ENCODE data around the gene RNF123. TPM values are rescaled to one million over a fixed set of nuclear protein-coding genes. Genes with fewer than 3 reads are reported as not detected.

The RNF123 gene
- total RNA-seq, 6 experiments from 2014 or later, result 32.4 to 48.3 (median 39.9) TPM

DNA sequence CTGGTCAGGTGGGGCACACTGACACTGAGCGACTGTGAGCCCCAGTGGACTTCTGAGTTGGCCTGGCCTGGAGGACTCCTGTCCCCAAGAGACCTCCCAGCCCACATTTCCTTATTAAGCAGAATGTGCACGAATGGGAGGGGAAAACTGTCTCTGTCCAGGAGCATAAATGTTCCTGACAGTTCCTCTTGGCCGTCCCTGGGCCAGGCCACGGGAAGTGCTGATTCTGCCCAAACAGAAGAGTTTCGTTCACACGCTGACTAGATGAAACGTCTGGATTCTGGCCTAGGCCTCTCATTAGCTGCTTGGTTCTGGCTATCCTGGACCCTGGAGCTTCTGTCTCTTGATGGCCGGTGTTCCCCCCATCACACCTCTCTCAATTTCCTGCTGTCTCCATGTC, 44.7 kb upstream of the RNF123 start:
- TF ChIP-seq POLR2A (IDR thresholded peaks at IDR 0.05), result no peak
- WGBS (ENCODE audit: insufficient coverage, low coverage, low lambda C conversion rate, missing lambda C conversion rate), result 81% methylated on average over 6 of the region's 8 CpGs
- no peaks in the 10 kb centered on the region for H3K27me3 ChIP-seq

DNA sequence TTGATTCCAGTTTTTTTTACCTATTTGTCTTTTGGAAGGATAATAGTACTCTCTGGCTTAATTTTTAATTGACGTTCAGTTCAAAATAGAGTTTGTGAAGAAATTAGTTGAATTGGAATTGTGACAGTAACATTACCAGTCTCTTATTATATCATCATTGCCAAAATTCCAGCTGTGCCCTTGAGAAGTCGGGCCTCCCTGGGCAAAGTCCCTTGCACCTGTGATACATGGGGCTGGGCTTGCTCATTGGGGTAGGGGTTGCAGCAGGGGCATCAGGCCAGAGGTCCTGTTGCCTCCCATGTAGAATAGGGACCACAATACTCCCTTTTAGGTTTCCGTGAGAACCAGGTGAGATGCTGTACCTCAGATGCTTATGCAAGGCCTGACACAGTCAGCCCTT, 43.1 kb upstream of the RNF123 start:
- H3K4me3 ChIP-seq, result no peak overlapping the region
- WGBS (ENCODE audit: insufficient coverage, low coverage, low lambda C conversion rate, missing lambda C conversion rate), result 19% methylated on average over 2 of the region's 3 CpGs
- TF ChIP-seq POLR2A (IDR thresholded peaks at IDR 0.05), result no peak
- TF ChIP-seq, protein P1, sequence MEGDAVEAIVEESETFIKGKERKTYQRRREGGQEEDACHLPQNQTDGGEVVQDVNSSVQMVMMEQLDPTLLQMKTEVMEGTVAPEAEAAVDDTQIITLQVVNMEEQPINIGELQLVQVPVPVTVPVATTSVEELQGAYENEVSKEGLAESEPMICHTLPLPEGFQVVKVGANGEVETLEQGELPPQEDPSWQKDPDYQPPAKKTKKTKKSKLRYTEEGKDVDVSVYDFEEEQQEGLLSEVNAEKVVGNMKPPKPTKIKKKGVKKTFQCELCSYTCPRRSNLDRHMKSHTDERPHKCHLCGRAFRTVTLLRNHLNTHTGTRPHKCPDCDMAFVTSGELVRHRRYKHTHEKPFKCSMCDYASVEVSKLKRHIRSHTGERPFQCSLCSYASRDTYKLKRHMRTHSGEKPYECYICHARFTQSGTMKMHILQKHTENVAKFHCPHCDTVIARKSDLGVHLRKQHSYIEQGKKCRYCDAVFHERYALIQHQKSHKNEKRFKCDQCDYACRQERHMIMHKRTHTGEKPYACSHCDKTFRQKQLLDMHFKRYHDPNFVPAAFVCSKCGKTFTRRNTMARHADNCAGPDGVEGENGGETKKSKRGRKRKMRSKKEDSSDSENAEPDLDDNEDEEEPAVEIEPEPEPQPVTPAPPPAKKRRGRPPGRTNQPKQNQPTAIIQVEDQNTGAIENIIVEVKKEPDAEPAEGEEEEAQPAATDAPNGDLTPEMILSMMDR (IDR thresholded peaks at IDR 0.05), result no peak
- H3K4me1 ChIP-seq, result peaks cover 0 to 9% (median 0%) of the 10 kb centered on the region in 4 donors
- no peak overlapping the region for H3K27ac ChIP-seq
- H3K36me3 ChIP-seq, result no peaks in the 10 kb centered on the region
- intact Hi-C loops (cut with DNase I), result no loop called here
- peak in 3 of 4 donors; percentile 8 to 50 (median 43) for ATAC-seq
- no peak for DNase-seq
- no peaks in the 10 kb centered on the region for H3K27me3 ChIP-seq
- H3K9me3 ChIP-seq, result no peaks in the 10 kb centered on the region

More for the DNA sequence above, 44.7 kb upstream of the RNF123 start:
- no peak for DNase-seq
- peak in 3 of 4 donors; percentile 11 to 69 (median 23) for ATAC-seq
- Histone ChIP-seq H3K4me3 (no peak overlapping the region), H3K4me1 (peaks cover 0 to 9% (median 0%) of the 10 kb centered on the region in 4 donors), H3K27ac (no peak overlapping the region), H3K9me3 (no peaks in the 10 kb centered on the region), H3K36me3 (no peaks in the 10 kb centered on the region)
- intact Hi-C loops (cut with DNase I), result no loop called here

DNA sequence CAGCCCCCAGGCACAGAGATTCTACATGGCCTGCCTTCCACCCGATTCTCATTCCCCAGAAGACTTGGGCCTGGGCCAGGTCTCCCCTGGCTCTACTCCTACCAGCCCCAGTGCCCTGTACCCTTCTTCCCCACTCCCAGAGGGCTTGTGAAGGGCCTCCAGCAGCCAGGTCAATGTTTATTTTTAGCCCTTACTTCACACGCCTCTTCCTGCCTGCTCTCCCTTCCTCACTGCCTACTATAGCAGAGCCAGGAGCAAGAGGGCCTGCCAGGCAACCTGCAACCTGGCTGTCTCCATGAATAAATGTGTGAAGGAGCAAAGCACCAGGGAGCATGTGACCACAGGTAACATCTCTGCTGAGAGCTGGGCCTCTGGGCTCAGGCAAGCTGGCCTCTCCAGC, 41.6 kb upstream of the RNF123 start:
- intact Hi-C loops (cut with DNase I), result no loop called here

DNA sequence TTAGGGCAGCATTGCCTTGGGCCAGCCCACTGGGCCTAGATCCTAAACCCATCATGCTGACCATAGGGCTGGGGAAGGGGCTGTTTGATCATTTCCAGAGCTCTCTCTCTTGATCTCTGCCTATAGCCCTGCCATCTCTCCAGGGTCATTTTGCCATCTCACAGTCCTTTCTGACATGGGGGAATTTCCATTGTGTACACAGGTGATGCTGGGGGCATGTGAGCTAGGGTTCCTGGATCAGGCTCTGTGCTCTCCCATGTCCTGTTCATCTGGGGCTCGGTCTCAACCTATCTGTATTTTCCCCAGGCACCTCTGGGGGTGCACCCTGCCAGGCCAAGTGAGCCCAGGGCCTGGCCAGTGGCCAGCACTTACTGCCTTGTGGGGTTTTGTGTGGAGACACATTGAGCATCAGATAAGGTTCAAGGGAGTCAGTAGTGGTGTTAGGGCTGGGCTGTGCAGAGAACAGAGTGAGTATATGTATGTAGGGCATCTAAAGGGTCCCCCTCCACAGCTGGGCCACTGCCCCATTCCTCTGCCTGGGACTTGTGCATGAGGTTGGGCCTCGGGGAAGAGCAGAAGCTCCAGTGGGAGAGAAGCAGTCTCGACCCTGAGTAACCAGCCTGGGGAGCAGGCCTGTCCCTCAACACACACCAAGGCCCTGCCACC, 40.9 kb upstream of the RNF123 start:
- intact Hi-C loops (cut with DNase I), result no loop called here
- no peaks in the 10 kb centered on the region for H3K36me3 ChIP-seq
- H3K4me3 ChIP-seq, result no peak overlapping the region
- H3K9me3 ChIP-seq, result no peaks in the 10 kb centered on the region
- no peak overlapping the region for H3K27ac ChIP-seq
- no peaks in the 10 kb centered on the region for H3K27me3 ChIP-seq
- ATAC-seq (no peak), DNase-seq (no peak)
- WGBS (ENCODE audit: insufficient coverage, low coverage, low lambda C conversion rate, missing lambda C conversion rate), result 71% methylated on average over 1 of the region's 3 CpGs
- no peak for TF ChIP-seq POLR2A (IDR thresholded peaks at IDR 0.05)
- TF ChIP-seq, protein P1 (IDR thresholded peaks at IDR 0.05), result no peak
- H3K4me1 ChIP-seq, result peaks cover 0 to 9% (median 0%) of the 10 kb centered on the region in 4 donors

More for the DNA sequence above, 41.6 kb upstream of the RNF123 start:
- peaks cover 0 to 9% (median 0%) of the 10 kb centered on the region in 4 donors for H3K4me1 ChIP-seq
- TF ChIP-seq, protein P1 (IDR thresholded peaks at IDR 0.05), result no peak
- no peak for TF ChIP-seq POLR2A (IDR thresholded peaks at IDR 0.05)
- no peak overlapping the region for H3K4me3 ChIP-seq
- H3K36me3 ChIP-seq, result no peaks in the 10 kb centered on the region
- peak in 3 of 4 donors; percentile 16 to 42 (median 28) for ATAC-seq
- H3K27ac ChIP-seq, result no peak overlapping the region
- H3K27me3 ChIP-seq, result no peaks in the 10 kb centered on the region
- H3K9me3 ChIP-seq, result no peaks in the 10 kb centered on the region
- no peak for DNase-seq
- WGBS (ENCODE audit: insufficient coverage, low coverage, low lambda C conversion rate, missing lambda C conversion rate), result 20% methylated on average over 1 of the region's 2 CpGs

DNA sequence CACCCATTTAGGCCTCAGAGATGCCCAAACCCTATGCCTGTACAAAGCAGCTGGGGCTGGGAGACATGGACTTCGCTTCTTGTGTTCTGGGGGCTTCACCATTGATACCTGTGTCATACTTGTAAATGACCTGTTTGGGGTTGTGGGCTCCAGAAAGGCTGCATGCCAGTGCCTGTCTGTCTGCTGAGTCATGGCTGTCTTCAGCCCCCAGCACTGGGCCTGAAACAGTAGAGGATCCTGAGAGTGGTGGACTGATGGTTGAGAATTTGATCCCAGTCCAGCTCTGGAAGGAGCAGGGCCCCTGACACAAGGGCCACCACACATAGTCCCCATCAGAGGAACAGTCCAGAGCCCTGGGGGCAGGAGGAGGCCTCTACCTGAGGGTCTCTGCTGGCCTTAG, 39.8 kb upstream of the RNF123 start:
- ATAC-seq (no peak), DNase-seq (no peak)
- TF ChIP-seq, protein P1 (IDR thresholded peaks at IDR 0.05), result no peak
- TF ChIP-seq POLR2A (IDR thresholded peaks at IDR 0.05), result no peak
- no CpG with 5 or more reads among the region's 1 CpG for WGBS (ENCODE audit: insufficient coverage, low coverage, low lambda C conversion rate, missing lambda C conversion rate)
- no peak overlapping the region for H3K27ac ChIP-seq
- H3K4me1 ChIP-seq, result peaks cover 0 to 9% (median 0%) of the 10 kb centered on the region in 4 donors
- intact Hi-C loops (cut with DNase I), result no loop called here
- no peak overlapping the region for H3K4me3 ChIP-seq
- H3K36me3 ChIP-seq, result no peaks in the 10 kb centered on the region
- no peaks in the 10 kb centered on the region for H3K27me3 ChIP-seq
- H3K9me3 ChIP-seq, result no peaks in the 10 kb centered on the region

Data from right lobe of liver (tissue), 6 donors.